Left renal cortex interstitium (tissue), 4 donors: ENCODE results near the gene SIGLEC1. TPM values are rescaled to one million over a fixed set of nuclear protein-coding genes. Genes with fewer than 3 reads are reported as not detected.

ENCODE experiments used
- DNase-seq, 4 donors: peaks; one replicate each; pipeline ENCODE4 v3.0.0-alpha.2; 2013; ENCODE audit warnings: low read depth in 4 of 4, low spot score in 2 of 4, missing footprints in 1 of 4
- polyA plus RNA-seq, 4 donors: library from polyadenylated mRNA; unstranded; fragments of 120-200 nt; gene quantifications; one replicate each; pipeline ENCODE4 v1.2.1, GENCODE V29; 2013; ENCODE audit not compliant: insufficient read length in 4 of 4

SIGLEC1 gene
- polyA plus RNA-seq, 4 donors = 0.58 to 1.2 (median 0.93) TPM

GRCh38 chr20:3744806-3745685, 32.6 kb upstream of the SIGLEC1 start:
- no peak for DNase-seq

GRCh38 chr20:3744037-3744436, 31.6 kb upstream of the SIGLEC1 start:
- no peak for DNase-seq

GRCh38 chr20:3743251-3743650, 30.9 kb upstream of the SIGLEC1 start:
- no peak for DNase-seq

- DNase-seq = no peak
Measured at GRCh38 chr20:3741836-3742458, 29.5 kb upstream of the SIGLEC1 start.

- DNase-seq = no peak
Measured at GRCh38 chr20:3740615-3741301, 28.4 kb upstream of the SIGLEC1 start.

- DNase-seq = no peak
Measured at GRCh38 chr20:3739926-3740451, 27.6 kb upstream of the SIGLEC1 start.

- DNase-seq = no peak
Measured at GRCh38 chr20:3739054-3739925, 26.9 kb upstream of the SIGLEC1 start.

- DNase-seq = no peak
Measured at GRCh38 chr20:3738111-3739053, 26.0 kb upstream of the SIGLEC1 start.

GRCh38 chr20:3735768-3736167, 23.4 kb upstream of the SIGLEC1 start:
- DNase-seq = no peak

- no peak for DNase-seq
Measured at GRCh38 chr20:3734111-3734843, 21.9 kb upstream of the SIGLEC1 start.

- no peak for DNase-seq
Measured at GRCh38 chr20:3733119-3733995, 21.0 kb upstream of the SIGLEC1 start.

- DNase-seq = no peak
Measured at GRCh38 chr20:3732327-3733118, 20.1 kb upstream of the SIGLEC1 start, which contains the start of gene HSPA12B. HSPA12B (plus strand) TSS chr20:3732685; CDS start chr20:3738675, 5,990 bp downstream.

- no peak for DNase-seq
Measured at GRCh38 chr20:3731944-3732326, 19.5 kb upstream of the SIGLEC1 start.

GRCh38 chr20:3730803-3731672, 18.6 kb upstream of the SIGLEC1 start:
- no peak for DNase-seq

- DNase-seq = no peak
Measured at GRCh38 chr20:3729811-3730540, 17.6 kb upstream of the SIGLEC1 start.
